H9 (cell line): ENCODE measurements around the gene STRN. TPM values are rescaled to one million over a fixed set of nuclear protein-coding genes. Genes with fewer than 3 reads are reported as not detected.

Source experiments
- DNase-seq: peaks from one replicate; pipeline ENCODE4 v3.0.0-alpha.2; 2017
- H2AFZ ChIP-seq: one replicate; pipeline ENCODE4 v1.6.1; 2013; ENCODE audit warnings: mild to moderate bottlenecking, low read length, control low read depth, moderate library complexity
- H2AK5ac ChIP-seq: 2 replicates; pipeline ENCODE4 v1.6.1; 2013; ENCODE audit warnings: low read length, control low read depth, mixed read lengths; ENCODE audit not compliant: insufficient read length
- H2BK120ac ChIP-seq: one replicate; pipeline ENCODE4 v1.6.1; 2013; ENCODE audit warnings: low read depth, mild to moderate bottlenecking, low read length, control low read depth, inconsistent platforms; ENCODE audit not compliant: poor library complexity, severe bottlenecking
- H2BK12ac ChIP-seq: 2 replicates; pipeline ENCODE4 v1.6.1; 2013; ENCODE audit warnings: low read length, control low read depth, mixed read lengths, low read depth; ENCODE audit not compliant: insufficient read length
- H2BK15ac ChIP-seq: 2 replicates; pipeline ENCODE4 v1.6.1; 2013; ENCODE audit warnings: low read depth, low read length, control low read depth
- H2BK20ac ChIP-seq: one replicate; pipeline ENCODE4 v1.6.1; 2013; ENCODE audit warnings: low read depth, mild to moderate bottlenecking, low read length, control low read depth, inconsistent platforms; ENCODE audit not compliant: poor library complexity, severe bottlenecking
- H2BK5ac ChIP-seq: 2 replicates; pipeline ENCODE4 v1.6.1; 2013; ENCODE audit warnings: low read length, control low read depth, mixed read lengths; ENCODE audit not compliant: insufficient read length
- H3K14ac ChIP-seq: 2 replicates; pipeline ENCODE4 v1.6.1; 2013; ENCODE audit warnings: low read length, control low read depth; ENCODE audit not compliant: insufficient read depth
- H3K18ac ChIP-seq: 2 replicates; pipeline ENCODE4 v1.6.1; 2013; ENCODE audit warnings: low read depth, mild to moderate bottlenecking, mixed read lengths, low read length, control low read depth; ENCODE audit not compliant: insufficient read length
- H3K23ac ChIP-seq: 2 replicates; pipeline ENCODE4 v1.6.1; 2013; ENCODE audit warnings: low read length, control low read depth, mixed read lengths, low read depth; ENCODE audit not compliant: insufficient read length
- H3K23me2 ChIP-seq: 2 replicates; pipeline ENCODE4 v1.6.1; 2013; ENCODE audit warnings: low read depth, mild to moderate bottlenecking, mixed read lengths, low read length, control low read depth; ENCODE audit not compliant: insufficient read length, poor library complexity, severe bottlenecking
- H3K27ac ChIP-seq: 2 replicates; pipeline ENCODE4 v1.5.1; 2013; ENCODE audit warnings: low read length, control low read depth, mixed read lengths, low read depth; ENCODE audit not compliant: insufficient read length
- H3K27me3 ChIP-seq: 2 replicates; pipeline ENCODE4 v1.6.1; 2013; ENCODE audit warnings: low read length, control low read depth, inconsistent platforms; ENCODE audit not compliant: insufficient read depth
- H3K4ac ChIP-seq: 2 replicates; pipeline ENCODE4 v1.6.1; 2013; ENCODE audit warnings: low read depth, mild to moderate bottlenecking, control low read depth, inconsistent platforms, low read length, moderate library complexity
- H3K4me1 ChIP-seq: 2 replicates; pipeline ENCODE4 v1.6.1; 2013; ENCODE audit warnings: low read length, control low read depth, inconsistent platforms; ENCODE audit not compliant: insufficient read depth
- H3K4me2 ChIP-seq: 2 replicates; pipeline ENCODE4 v1.6.1; 2013; ENCODE audit warnings: low read length, control low read depth, mixed read lengths; ENCODE audit not compliant: insufficient read length, insufficient read depth
- H3K56ac ChIP-seq: 2 replicates; pipeline ENCODE4 v1.6.1; 2013; ENCODE audit warnings: low read depth, mild to moderate bottlenecking, mixed read lengths, low read length, control low read depth; ENCODE audit not compliant: insufficient read length
- H3K79me1 ChIP-seq: 2 replicates; pipeline ENCODE4 v1.6.1; 2013; ENCODE audit warnings: low read depth, mild to moderate bottlenecking, moderate library complexity, low read length, control low read depth, inconsistent platforms; ENCODE audit not compliant: insufficient read depth, poor library complexity, severe bottlenecking
- H3K79me2 ChIP-seq: 2 replicates; pipeline ENCODE4 v1.6.1; 2013; ENCODE audit warnings: low read length, control low read depth, inconsistent platforms; ENCODE audit not compliant: insufficient read depth
- H3K9ac ChIP-seq: 2 replicates; pipeline ENCODE4 v1.6.1; 2013; ENCODE audit warnings: low read length, control low read depth, mixed read lengths; ENCODE audit not compliant: insufficient read length; ENCODE audit errors: extremely low read depth
- H3K9me3 ChIP-seq: one replicate; pipeline ENCODE4 v1.6.1; 2013; ENCODE audit warnings: low read depth, low read length, inconsistent platforms; ENCODE audit not compliant: control insufficient read depth
- H3T11ph ChIP-seq: one replicate; pipeline ENCODE4 v1.6.1; 2013; ENCODE audit warnings: mild to moderate bottlenecking, low read length, control low read depth, inconsistent platforms
- H4K20me1 ChIP-seq: one replicate; pipeline ENCODE4 v1.6.1; 2013; ENCODE audit not compliant: control insufficient read depth, insufficient read length, insufficient read depth
- H4K5ac ChIP-seq: 2 replicates; pipeline ENCODE4 v1.6.1; 2013; ENCODE audit warnings: low read depth, mild to moderate bottlenecking, mixed read lengths, low read length, control low read depth; ENCODE audit not compliant: insufficient read length
- H4K8ac ChIP-seq: replicated peaks from 2 replicates; pipeline ENCODE4 v1.6.1; 2013; ENCODE audit warnings: low read length, control low read depth, mixed read lengths, low read depth; ENCODE audit not compliant: insufficient read length
- H4K91ac ChIP-seq: 2 replicates; pipeline ENCODE4 v1.6.1; 2013; ENCODE audit warnings: low read depth, mild to moderate bottlenecking, moderate library complexity, mixed read lengths, low read length, control low read depth; ENCODE audit not compliant: insufficient read length
- H3K27ac Mint-ChIP-seq, 3 experiments: 2 replicates in 2 of 3; 3 replicates in 1 of 3; pipeline ENCODE4 v1.8.0; 2020 to 2021; ENCODE audit warnings: mixed read lengths in 3 of 3, mild to moderate bottlenecking in 1 of 3, moderate library complexity in 1 of 3
- H3K27me3 Mint-ChIP-seq: 2 replicates; pipeline ENCODE4 v1.8.0; 2021; ENCODE audit warnings: low read depth, mild to moderate bottlenecking, moderate library complexity, mixed read lengths
- H3K36me3 Mint-ChIP-seq, 3 experiments: 2 replicates in 2 of 3; 3 replicates in 1 of 3; pipeline ENCODE4 v1.8.0; 2020 to 2021; ENCODE audit warnings: low read depth in 3 of 3, mixed read lengths in 3 of 3; ENCODE audit not compliant: insufficient read depth in 1 of 3
- H3K4me1 Mint-ChIP-seq, 2 experiments: 2 replicates each; pipeline ENCODE4 v1.8.0; 2020; ENCODE audit warnings: mixed read lengths in 2 of 2
- H3K4me3 Mint-ChIP-seq, 2 experiments: 2 replicates in 1 of 2; 3 replicates in 1 of 2; pipeline ENCODE4 v1.8.0; 2020 to 2021; ENCODE audit warnings: mild to moderate bottlenecking in 2 of 2, mixed read lengths in 2 of 2, moderate library complexity in 1 of 2
- H3K9me3 Mint-ChIP-seq, 2 experiments: 2 replicates in 1 of 2; 3 replicates in 1 of 2; pipeline ENCODE4 v1.8.0; 2020; ENCODE audit warnings: mild to moderate bottlenecking in 2 of 2, mixed read lengths in 2 of 2, moderate library complexity in 1 of 2
- CTCF ChIP-seq: fragments of 200-600 bp; sonication (generic); conservative IDR thresholded peaks from 3 replicates; pipeline ENCODE4 v1.8.0; 2021; ENCODE audit warnings: antibody characterized with exemption, mild to moderate bottlenecking
- WGBS: extraction: QIAGEN DNeasy Blood & Tissue Kit; methylation state at CpG from one replicate; pipeline ENCODE4 v1.1.7; 2013; ENCODE audit warnings: missing lambda C conversion rate, low lambda C conversion rate, mixed read lengths; ENCODE audit not compliant: insufficient read length; ENCODE audit errors: extremely low coverage; 5-methylcytosine and 5-hydroxymethylcytosine counted together
- total RNA-seq: library from RNA; stranded (reverse); gene quantifications from 2 replicates; pipeline ENCODE4 v1.2.1, GENCODE V29; 2021

The STRN gene
- total RNA-seq, 1 experiment from 2014 or later = 31.7 TPM

- Histone ChIP-seq H2BK5ac (no peak overlapping the region), H3K9ac (no peak overlapping the region), H3K4me2 (no peak overlapping the region), H3K27me3 (no peaks in the 10 kb centered on the region), H2AFZ (no peak overlapping the region), H3K79me1 (no peaks in the 10 kb centered on the region), H2BK120ac (no peak overlapping the region), H3K18ac (no peak overlapping the region), H3K23me2 (no peaks in the 10 kb centered on the region), H2BK15ac (no peak overlapping the region), H3K79me2 (no peaks in the 10 kb centered on the region), H3K4me1 (no peaks in the 10 kb centered on the region), H3K23ac (no peak overlapping the region), H3K4ac (no peak overlapping the region), H2BK12ac (no peak overlapping the region), H4K20me1 (no peaks in the 10 kb centered on the region), H3T11ph (no peak overlapping the region), H3K14ac (no peak overlapping the region), H3K56ac (no peak overlapping the region), H2AK5ac (no peak overlapping the region), H4K5ac (no peak overlapping the region), H4K91ac (no peak overlapping the region), H3K27ac (no peak overlapping the region), H3K9me3 (no peaks in the 10 kb centered on the region), H4K8ac (no peak overlapping the region), H2BK20ac (no peak overlapping the region)
- no CpG with 5 or more reads among the region's 2 CpGs for WGBS
- no peaks in the 10 kb centered on the region for H3K27me3 Mint-ChIP-seq
- DNase-seq = no peak
- peaks cover 19 to 62% (median 48%) of the 10 kb centered on the region in 3 experiments for H3K36me3 Mint-ChIP-seq
- peaks cover 3 to 8% of the 10 kb centered on the region in 2 experiments for H3K4me1 Mint-ChIP-seq
- no peaks in the 10 kb centered on the region for H3K9me3 Mint-ChIP-seq
- no peak for TF ChIP-seq CTCF
- no peak overlapping the region for H3K4me3 Mint-ChIP-seq
- H3K27ac Mint-ChIP-seq = no peak overlapping the region
These were observed 104.4 kb downstream of the STRN start for GRCh38 chr2:36861896-36862295.
